Measurements from ENCODE around the gene HMOX2. TPM values are rescaled to one million over a fixed set of nuclear protein-coding genes. Genes with fewer than 3 reads are reported as not detected.

The HMOX2 gene
- total and polyA plus RNA-seq, 2 of the 13 experiments (the other 11 are each of a cell fraction or from before 2014, with no cell fraction given), result 60.3 to 70.4 TPM

- ATAC-seq (no peak), DNase-seq (ENCODE audit: low spot score) (no peak), FAIRE-seq (no peak)
- in situ Hi-C loops (cut with HindIII; ENCODE audit: extremely low pct_ligation_motif_present, low pct_unique_long_range_greater_than_20kb), result no loop called here
- no peak overlapping the region for H3K27ac ChIP-seq (ENCODE audit: extremely low read length, insufficient read depth, low read length)
- no peaks in the 10 kb centered on the region for H3K36me3 ChIP-seq (replicated peaks in 1 of 2; ENCODE audit: control insufficient read depth in 1 of 2, insufficient read depth in 2 of 2, low read length in 2 of 2)
- intact Hi-C loops (cut with micrococcal nuclease; ENCODE audit: unreplicated experiment), result no loop called here
- no peak overlapping the region for H2AFZ ChIP-seq (ENCODE audit: low read length)
- BruUV-seq (replicated peaks), result no TSS peak
- peaks cover 3 to 16% of the 10 kb centered on the region in 2 experiments; a peak in 3 of 5 replicates for H3K27me3 ChIP-seq (ENCODE audit: control insufficient read depth in 1 of 2, insufficient read depth in 2 of 2, low read length in 2 of 2)
- WGBS (ENCODE audit: low lambda C conversion rate), result 44% methylated on average over 7 of the region's 10 CpGs
- no peaks in the 10 kb centered on the region for H3K9me3 ChIP-seq (ENCODE audit: low read length)
- peaks cover 13% of the 10 kb centered on the region for H3K4me1 ChIP-seq (ENCODE audit: insufficient read depth, low read length)
- no peak overlapping the region for H3K9ac ChIP-seq (ENCODE audit: insufficient read depth, low read depth, low read length)
- H3K4me3 ChIP-seq (replicated peaks in 1 of 3; ENCODE audit: insufficient read depth in 1 of 3, low read depth in 2 of 3, low read length in 3 of 3), result no peak overlapping the region
- no peaks in the 10 kb centered on the region for H4K20me1 ChIP-seq (ENCODE audit: insufficient read depth, low read length)
- ChIA-PET CTCF (ENCODE audit: low intra/inter-chr PET ratio, low total read pairs) (no interaction called here), POLR2A (no interaction called here)
- peak overlapping the region; percentile 33; the same call in 1 of the 2 replicates for H3K4me2 ChIP-seq (ENCODE audit: low read depth, low read length)
- H3K79me2 ChIP-seq (ENCODE audit: insufficient read depth, low read length), result no peaks in the 10 kb centered on the region
- peak; percentile 47 for TF ChIP-seq ZNF687 (CRISPR knock-in tag; IDR thresholded peaks at IDR 0.05)
- no peak for TF ChIP-seq PAXIP1 (CRISPR knock-in tag; conservative IDR thresholded peaks at IDR 0.05)
- TF ChIP-seq HMGXB4 (CRISPR knock-in tag; IDR thresholded peaks at IDR 0.05; ENCODE audit: borderline replicate concordance in 1 of 2, low read depth in 1 of 2), result no peak
- TF ChIP-seq JDP2 (CRISPR knock-in tag; IDR thresholded peaks at IDR 0.05; ENCODE audit: borderline replicate concordance), result no peak
- TF ChIP-seq SRF (IDR thresholded peaks at IDR 0.05; ENCODE audit: low read depth, low read length), result no peak
- no peak for TF ChIP-seq ZNF17 (CRISPR knock-in tag; IDR thresholded peaks at IDR 0.05)
- TF ChIP-seq U2AF1 (optimal IDR thresholded peaks at IDR 0.05; ENCODE audit: low read depth, low read length), result no peak
- no peak for TF ChIP-seq MZF1 (CRISPR knock-in tag; IDR thresholded peaks at IDR 0.05; ENCODE audit: borderline replicate concordance)
- peak; percentile 57 for TF ChIP-seq NR2F6 (IDR thresholded peaks at IDR 0.05)
- peak; percentile 49; the same call in 1 of the 2 replicates for TF ChIP-seq NR2F6 (CRISPR knock-in tag; IDR thresholded peaks at IDR 0.05)
- TF ChIP-seq MYC (CRISPR knock-in tag; IDR thresholded peaks at IDR 0.05; ENCODE audit: borderline replicate concordance), result 0 out of 2 replicates have a peak, but pooled peaks have one; percentile 14
- TF ChIP-seq HIC2 (CRISPR knock-in tag; IDR thresholded peaks at IDR 0.05; ENCODE audit: low read depth), result no peak
- TF ChIP-seq DNMT3B (CRISPR knock-in tag; conservative IDR thresholded peaks at IDR 0.05), result no peak
- TF ChIP-seq ZNF256 (CRISPR knock-in tag; conservative IDR thresholded peaks at IDR 0.05), result no peak
Observed at GRCh38 chr16:4557973-4558372, 81.8 kb downstream of the HMOX2 start.
